ENCODE results near the gene N4BP2.
A peak's percentile ranks its signal among the peaks of the same experiment; 100 is the strongest.
"Not testable (repeated sequence)": the region's sequence is repeated elsewhere in the genome, so short reads cannot be mapped to it uniquely, and the experiment has no call there.

The N4BP2 gene

GRCh38 chr4:40087799-40088366, 31.2 kb downstream of the N4BP2 start:
- no peak for DNase-seq (ENCODE audit: low read depth)

- not testable (repeated sequence) for DNase-seq (ENCODE audit: low read depth)
Measured at GRCh38 chr4:40093400-40093799, 36.8 kb downstream of the N4BP2 start.

- no peak for DNase-seq (ENCODE audit: low read depth)
Measured at GRCh38 chr4:40099010-40099409, 42.4 kb downstream of the N4BP2 start.

GRCh38 chr4:40107150-40107549, 50.5 kb downstream of the N4BP2 start:
- DNase-seq (ENCODE audit: low read depth), result not testable (repeated sequence)

GRCh38 chr4:40112027-40112792, 55.6 kb downstream of the N4BP2 start:
- DNase-seq (ENCODE audit: low read depth), result no peak

- no peak for DNase-seq (ENCODE audit: low read depth)
Measured at GRCh38 chr4:40114206-40114605, 57.6 kb downstream of the N4BP2 start.

- no peak for DNase-seq (ENCODE audit: low read depth)
Measured at GRCh38 chr4:40118861-40119260, 62.2 kb downstream of the N4BP2 start.

GRCh38 chr4:40119344-40119743, 62.7 kb downstream of the N4BP2 start:
- DNase-seq (ENCODE audit: low read depth), result no peak

GRCh38 chr4:40121515-40121914, 64.9 kb downstream of the N4BP2 start:
- peak; percentile 62 for DNase-seq (ENCODE audit: low read depth)

- no peak for DNase-seq (ENCODE audit: low read depth)
Measured at GRCh38 chr4:40122941-40123340, 66.3 kb downstream of the N4BP2 start.

- DNase-seq (ENCODE audit: low read depth), result no peak
Measured at GRCh38 chr4:40124690-40125089, 68.0 kb downstream of the N4BP2 start.

GRCh38 chr4:40130401-40131036, 73.9 kb downstream of the N4BP2 start:
- DNase-seq (ENCODE audit: low read depth), result no peak

GRCh38 chr4:40132816-40133215, 76.2 kb downstream of the N4BP2 start:
- no peak for DNase-seq (ENCODE audit: low read depth)

- DNase-seq (ENCODE audit: low read depth), result no peak
Measured at GRCh38 chr4:40134206-40134917, 77.7 kb downstream of the N4BP2 start.

- not testable (repeated sequence) for DNase-seq (ENCODE audit: low read depth)
Measured at GRCh38 chr4:40136202-40136601, 79.6 kb downstream of the N4BP2 start.

- no peak for DNase-seq (ENCODE audit: low read depth)
Measured at GRCh38 chr4:40140196-40140595, 83.5 kb downstream of the N4BP2 start.

GRCh38 chr4:40140597-40140996, 83.9 kb downstream of the N4BP2 start:
- DNase-seq (ENCODE audit: low read depth), result not testable (repeated sequence)

GRCh38 chr4:40143926-40144508, 87.4 kb downstream of the N4BP2 start:
- no peak for DNase-seq (ENCODE audit: low read depth)

GRCh38 chr4:40144716-40145115, 88.1 kb downstream of the N4BP2 start:
- DNase-seq (ENCODE audit: low read depth), result no peak

GRCh38 chr4:40147490-40147889, 90.8 kb downstream of the N4BP2 start:
- DNase-seq (ENCODE audit: low read depth), result not testable (repeated sequence)

GRCh38 chr4:40149960-40150385, 93.3 kb downstream of the N4BP2 start:
- peak; percentile 30 for DNase-seq (ENCODE audit: low read depth)

GRCh38 chr4:40150932-40151331, 94.3 kb downstream of the N4BP2 start:
- DNase-seq (ENCODE audit: low read depth), result no peak

Measured in HS-5 (cell line).